ENCODE measurements around the gene SLC26A6. TPM values are rescaled to one million over a fixed set of nuclear protein-coding genes. Genes with fewer than 3 reads are reported as not detected.

The SLC26A6 gene
- total RNA-seq, 1 experiment from 2014 or later: 55.1 TPM

DNA sequence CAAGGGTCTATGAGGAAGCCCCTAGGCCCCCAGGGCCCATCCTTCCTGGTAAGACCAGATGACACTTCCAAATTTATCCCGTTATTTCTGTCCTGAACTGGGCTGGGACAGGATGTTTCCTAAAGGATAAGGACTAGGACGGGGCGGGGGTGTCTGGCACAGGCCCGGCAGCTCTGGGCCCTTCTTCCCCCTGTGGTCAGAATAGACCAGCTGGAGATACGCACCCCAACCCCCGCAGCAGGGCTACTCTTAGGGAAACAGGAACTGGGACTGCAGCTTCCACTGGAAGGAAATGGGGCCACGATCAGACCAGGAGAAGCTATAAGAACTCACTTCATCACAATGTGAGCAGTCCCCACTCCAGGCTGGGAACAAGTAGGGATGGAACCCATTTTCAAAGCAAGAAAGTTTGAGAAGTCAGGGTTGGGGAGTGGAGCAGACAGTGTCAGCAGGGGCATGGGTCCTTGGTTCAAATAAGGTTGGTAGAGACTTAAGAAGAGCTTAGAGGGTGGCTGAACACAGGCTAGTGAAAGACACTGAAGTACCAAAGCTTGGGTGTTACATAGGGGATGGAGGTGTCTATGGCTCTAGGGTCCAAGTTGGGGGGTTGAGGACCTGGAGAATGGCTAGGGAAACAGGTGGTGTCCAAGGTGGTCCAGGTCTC, 49.4 kb upstream of the SLC26A6 start (continued):
- TF ChIP-seq REST (IDR thresholded peaks at IDR 0.05; ENCODE audit: low read depth) (no peak), SIN3A (IDR thresholded peaks at IDR 0.05; ENCODE audit: low read depth) (no peak)

- intact Hi-C loops (cut with micrococcal nuclease): no loop called here
- Histone ChIP-seq H3K4me1 (ENCODE audit: control insufficient read depth in 1 of 2, insufficient read depth in 2 of 2, low read length in 2 of 2) (peaks cover 13 to 29% of the 10 kb centered on the region in 2 experiments), H3K36me3 (ENCODE audit: control insufficient read depth in 1 of 2, insufficient read depth in 2 of 2, low read length in 2 of 2) (peaks cover 24 to 43% of the 10 kb centered on the region in 2 experiments), H3K27me3 (ENCODE audit: insufficient read depth, low read length) (no peaks in the 10 kb centered on the region), H3K4me3 (replicated peaks in 1 of 2; ENCODE audit: low read depth in 1 of 2, low read length in 2 of 2) (peak overlapping the region; percentile 77 to 96), H3K4me2 (ENCODE audit: low read length) (peak overlapping the region; percentile 93), H3K79me2 (ENCODE audit: insufficient read depth, low read length) (peaks cover 31% of the 10 kb centered on the region), H2AFZ (ENCODE audit: low read depth, low read length, poor library complexity, severe bottlenecking) (no peak overlapping the region), H3K27ac (ENCODE audit: low read depth, low read length) (no peak overlapping the region), H3K9ac (ENCODE audit: low read length) (peak overlapping the region; percentile 89), H4K20me1 (ENCODE audit: insufficient read depth) (no peaks in the 10 kb centered on the region), H3K9me2 (ENCODE audit: insufficient read depth) (no peaks in the 10 kb centered on the region), H3K9me3 (ENCODE audit: control insufficient read depth in 1 of 2, insufficient read depth in 1 of 2, low read depth in 1 of 2, low read length in 2 of 2) (no peaks in the 10 kb centered on the region)
- ChIA-PET POLR2A (interaction anchor here (1.0 kb wide), 1 partner anchor 20 kb away, joined by 4 read pairs; no protein-coding TSS in a partner anchor), RAD21 (ENCODE audit: low non-redundant PET in 1 of 2, low total read pairs in 2 of 2, uncharacterized antibody in 2 of 2, unreplicated experiment in 2 of 2) (no interaction called here), CTCF (interaction anchor here (1.3 kb wide), 1 partner anchor 21 kb away, joined by 3 read pairs; the partner anchor contains the start of gene CELSR3)
- DNase-seq (ENCODE audit: low read depth, low spot score): no peak
- TF ChIP-seq JUND (IDR thresholded peaks at IDR 0.05) (no peak), POLR2AphosphoS5 (IDR thresholded peaks at IDR 0.05; ENCODE audit: low read depth, low read length) (no peak), SRF (IDR thresholded peaks at IDR 0.05; ENCODE audit: low read depth) (no peak), SP1 (IDR thresholded peaks at IDR 0.05; ENCODE audit: low read depth) (no peak)
- no TSS peak for BruUV-seq (replicated peaks)
- ATAC-seq: no peak
These were observed 48.7 kb upstream of the SLC26A6 start for GRCh38 chr3:48684054-48684349.
